K562 (cell line): ENCODE data around the gene ALK. TPM values are rescaled to one million over a fixed set of nuclear protein-coding genes. Genes with fewer than 3 reads are reported as not detected.

Experiments
- ATAC-seq: fragments of 200-7000 bp; cut with Tn5 transposase; 3 replicates; pipeline ENCODE4 v1.9.1; 2020; ENCODE audit warnings: moderate library complexity
- BruUV-seq: library from RNA; stranded (reverse); fragments of 400-500 nt; replicated peaks from 2 replicates; lab custom pipeline; 2021; lab: Mats Ljungman, UMichigan
- CTCF ChIA-PET: fragments of 300-600 bp; formaldehyde crosslinking; extraction: SDS; loops from one replicate; lab custom pipeline; 2021; ENCODE audit warnings: low intra/inter-chr PET ratio; lab: Yijun Ruan, JAX
- POLR2A ChIA-PET: fragments of 300-600, 350-650 bp; sonication (Branson Sonifier 250); formaldehyde crosslinking; extraction: SDS; loops from one replicate; lab custom pipeline; 2021; ENCODE audit warnings: antibody characterized with exemption, inconsistent platforms; lab: Yijun Ruan, JAX
- DNase-seq, 4 experiments: peaks; one replicate each; pipeline versions ENCODE4 v3.0.0 to v3.0.0-alpha.2; 2011 to 2018; ENCODE audit warnings: low spot score in 3 of 4, mixed read lengths in 3 of 4; ENCODE audit errors: extremely low read depth in 1 of 4
- FAIRE-seq: peaks from 2 replicates; lab custom pipeline; 2011; peaks lifted over from hg19 to GRCh38; lab: Jason Lieb, UNC
- H2AFZ ChIP-seq: 2 replicates; pipeline ENCODE4 v1.6.0; 2011; ENCODE audit warnings: low read depth, low read length, control low read depth, inconsistent platforms
- H3K27ac ChIP-seq: fragments of 200-600 bp; 3 replicates; pipeline ENCODE4 v1.8.0; 2011; ENCODE audit warnings: low read depth, mild to moderate bottlenecking, control low read depth, inconsistent platforms, low read length, moderate library complexity, mixed read lengths; ENCODE audit errors: extremely low read depth
- H3K27me3 ChIP-seq, 2 experiments: fragments of 300-600 bp in 1 of 2; 2 replicates in 1 of 2; 3 replicates in 1 of 2; pipeline versions ENCODE4 v1.6.0 to v1.8.0; 2011; ENCODE audit warnings: inconsistent platforms in 2 of 2, low read length in 2 of 2, mild to moderate bottlenecking in 1 of 2, mixed read lengths in 1 of 2, moderate library complexity in 1 of 2; ENCODE audit not compliant: control insufficient read depth in 2 of 2, insufficient read depth in 2 of 2
- H3K36me3 ChIP-seq: fragments of 300-600 bp; 3 replicates; pipeline ENCODE4 v1.8.0; 2011; ENCODE audit warnings: mild to moderate bottlenecking, low read length, inconsistent platforms; ENCODE audit not compliant: control insufficient read depth, insufficient read depth
- H3K4me1 ChIP-seq, 2 experiments: fragments of 200-600 bp in 1 of 2; replicated peaks in 1 of 2; 2 replicates in 1 of 2; 3 replicates in 1 of 2; pipeline versions ENCODE4 v1.5.1 to v1.8.0; 2011; ENCODE audit warnings: inconsistent platforms in 2 of 2, low read length in 2 of 2, mild to moderate bottlenecking in 1 of 2, mixed read lengths in 1 of 2, moderate library complexity in 1 of 2; ENCODE audit not compliant: control insufficient read depth in 2 of 2, insufficient read depth in 2 of 2
- H3K4me2 ChIP-seq: 2 replicates; pipeline ENCODE4 v1.6.1; 2011; ENCODE audit warnings: low read length, control low read depth, inconsistent platforms, mixed read lengths; ENCODE audit not compliant: insufficient read depth
- H3K4me3 ChIP-seq: fragments of 200-600 bp; sonication (generic), shearing (Covaris generic); 2 replicates; pipeline ENCODE4 v1.5.1; 2016; ENCODE audit warnings: control low read depth, inconsistent platforms
- H3K79me2 ChIP-seq: fragments of 200-600 bp; 3 replicates; pipeline ENCODE4 v1.8.0; 2011; ENCODE audit warnings: low read length, inconsistent platforms; ENCODE audit not compliant: control insufficient read depth, insufficient read depth
- H3K9ac ChIP-seq, 2 experiments: 2 replicates each; pipeline versions ENCODE4 v1.6.0 to v1.6.1; 2011; ENCODE audit warnings: low read depth in 2 of 2, low read length in 2 of 2, control low read depth in 1 of 2, inconsistent platforms in 1 of 2, mild to moderate bottlenecking in 1 of 2, mixed read lengths in 1 of 2; ENCODE audit not compliant: insufficient read depth in 1 of 2
- H3K9me1 ChIP-seq: one replicate; pipeline ENCODE4 v1.6.0; 2011; ENCODE audit warnings: inconsistent platforms, mild to moderate bottlenecking, low read length, moderate library complexity; ENCODE audit not compliant: control insufficient read depth, insufficient read depth
- H3K9me3 ChIP-seq: replicated peaks from 2 replicates; pipeline ENCODE4 v1.5.1; 2011; ENCODE audit warnings: low read depth, low read length, inconsistent platforms; ENCODE audit not compliant: control insufficient read depth, insufficient read depth
- H4K20me1 ChIP-seq: replicated peaks from 2 replicates; pipeline ENCODE4 v1.6.1; 2011; ENCODE audit warnings: low read length, inconsistent platforms, mixed read lengths; ENCODE audit not compliant: control insufficient read depth, insufficient read depth
- ATF4 ChIP-seq: fragments of 450-650 bp; formaldehyde crosslinking; IDR thresholded peaks from 2 replicates; pipeline ENCODE4 v1.4.0; 2022; ENCODE audit warnings: mild to moderate bottlenecking, moderate library complexity
- CC2D1A ChIP-seq: fragments of 450-650 bp; IDR thresholded peaks from 2 replicates; pipeline ENCODE4 v1.6.1; 2017; ENCODE audit warnings: mild to moderate bottlenecking
- FOXO4 ChIP-seq: fragments of 450-650 bp; formaldehyde crosslinking; IDR thresholded peaks from 2 replicates; pipeline ENCODE4 v1.4.0; 2020; ENCODE audit warnings: mild to moderate bottlenecking, moderate library complexity
- SMARCE1 ChIP-seq: fragments of 450-650 bp; IDR thresholded peaks from 2 replicates; pipeline ENCODE4 v1.7.1; 2016; ENCODE audit warnings: mild to moderate bottlenecking
- TEAD2 ChIP-seq: fragments of 450-650 bp; IDR thresholded peaks from 2 replicates; pipeline ENCODE4 v1.6.1; 2016; ENCODE audit warnings: missing genetic modification characterization, control low read depth, missing compliant biosample characterization
- ZFP1 ChIP-seq: fragments of 450-650 bp; formaldehyde crosslinking; IDR thresholded peaks from 2 replicates; pipeline ENCODE4 v1.4.0; 2020; ENCODE audit warnings: mild to moderate bottlenecking, mixed read lengths
- ZNF830 ChIP-seq: fragments of 250-450 bp; sonication (Bioruptor Pico); IDR thresholded peaks from 2 replicates; pipeline ENCODE4 v1.5.0; 2021; ENCODE audit warnings: mild to moderate bottlenecking
- WGBS: fragments of 100-300 bp; shearing (Covaris generic); methylation state at CpG from one replicate; pipeline ENCODE4 v1.1.6; 2016; ENCODE audit warnings: low coverage, mixed read lengths; ENCODE audit not compliant: insufficient coverage; ENCODE audit errors: missing lambda C conversion rate; 5-methylcytosine and 5-hydroxymethylcytosine counted together
- in situ Hi-C: fragments of 300-500 bp; cut with MboI; formaldehyde crosslinking; loops from 4 replicates; pipeline ENCODE4 v1.15.0; 2018; ENCODE audit warnings: inconsistent platforms, mixed read lengths
- intact Hi-C: fragments of 100-400 bp; cut with micrococcal nuclease; formaldehyde crosslinking; loops from 2 replicates; pipeline ENCODE4 v1.14.2; 2022
- polyA plus RNA-seq, 8 experiments: library from polyadenylated mRNA; depleted of rRNA in 4 of 8; stranded (reverse) in 5 of 8; unstranded in 3 of 8; fragments of >200 nt; fragmentation: Nextera tagmentation in 2 of 8; fragmentation: Illumina TruSeq in 1 of 8; extraction: Ambion mirVana in 2 of 8; extraction: Trizol in 1 of 8; gene quantifications; 2 replicates each; pipeline versions ENCODE4 v1.2.1 to v1.2.3, GENCODE V29; 2011 to 2014; ENCODE audit warnings: inconsistent platforms in 1 of 8, missing spikeins in 1 of 8
- total RNA-seq, 7 experiments: library from RNA; depleted of rRNA in 6 of 7; stranded (reverse); fragments of >200 nt in 6 of 7; fragmentation: Illumina TruSeq in 2 of 7; extraction: Trizol in 2 of 7; gene quantifications; 2 replicates each; pipeline versions ENCODE4 v1.2.1 to v1.2.3, GENCODE V29; 2011 to 2021; ENCODE audit warnings: low replicate concordance in 1 of 7
- TF ChIP-seq, protein P1 (sequence below), 2 experiments: fragments of 200-800 bp in 1 of 2; sonication (Bioruptor generic) in 1 of 2; sonication (generic) in 1 of 2; formaldehyde crosslinking in 1 of 2; IDR thresholded peaks in 1 of 2; conservative IDR thresholded peaks in 1 of 2; 2 replicates each; pipeline versions ENCODE4 v1.5.0 to v1.6.1; 2016 to 2020; ENCODE audit warnings: missing compliant biosample characterization in 1 of 2, missing genetic modification characterization in 1 of 2, missing genetic modification reagents in 1 of 2

Gene ALK
- total and polyA plus RNA-seq, 9 of the 15 experiments (the other 6 are each of a cell fraction or from before 2014, with no cell fraction given) = not detected

- no peak for TF ChIP-seq ATF4 (CRISPR knock-in tag)
- TF ChIP-seq SMARCE1 = no peak
- TF ChIP-seq TEAD2 = no peak
- no peak for TF ChIP-seq FOXO4
Measured at GRCh38 chr2:29420999-29421782, 500.2 kb downstream of the ALK start (continued).

DNA sequence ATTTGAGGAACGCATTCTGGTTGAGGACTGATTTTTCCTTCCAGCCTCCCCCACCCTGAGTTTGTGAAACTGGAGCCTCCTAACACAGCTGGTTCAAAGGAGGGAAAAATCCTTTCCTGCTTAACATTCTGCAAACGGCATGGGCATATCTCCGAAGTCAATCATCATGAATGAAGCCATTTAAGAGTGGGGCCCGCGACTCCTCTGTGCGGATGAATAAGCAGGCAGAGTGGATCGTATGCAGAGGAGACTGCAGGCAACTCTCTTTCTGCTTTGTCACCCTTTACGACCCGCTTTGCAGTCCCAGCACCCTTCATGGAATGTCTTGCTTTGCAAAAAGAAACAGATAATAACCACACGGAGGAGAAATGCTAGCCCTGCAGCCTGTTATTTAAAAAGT is 500.9 kb downstream of the ALK start:
- Histone ChIP-seq H3K9me3 (no peaks in the 10 kb centered on the region), H3K4me2 (no peak overlapping the region), H4K20me1 (no peaks in the 10 kb centered on the region), H3K4me3 (no peak overlapping the region), H3K9ac (no peak overlapping the region), H3K36me3 (no peaks in the 10 kb centered on the region), H3K79me2 (no peaks in the 10 kb centered on the region), H3K9me1 (no peaks in the 10 kb centered on the region), H2AFZ (no peak overlapping the region), H3K27ac (no peak overlapping the region), H3K4me1 (no peaks in the 10 kb centered on the region), H3K27me3 (peaks cover 16 to 19% of the 10 kb centered on the region in 2 experiments)
- 0% methylated on average over 10 of the region's 10 CpGs for WGBS
- CTCF ChIA-PET = no interaction called here
- in situ Hi-C loops = no loop called here
- no peak for ATAC-seq
- DNase-seq = no peak
- POLR2A ChIA-PET = interaction anchor here (1.3 kb wide), 1 partner anchor 25 kb away, joined by 4 read pairs; no protein-coding TSS in a partner anchor
- no peak for FAIRE-seq
- no TSS peak for BruUV-seq
- intact Hi-C loops = no loop called here
- TF ChIP-seq, protein P1, sequence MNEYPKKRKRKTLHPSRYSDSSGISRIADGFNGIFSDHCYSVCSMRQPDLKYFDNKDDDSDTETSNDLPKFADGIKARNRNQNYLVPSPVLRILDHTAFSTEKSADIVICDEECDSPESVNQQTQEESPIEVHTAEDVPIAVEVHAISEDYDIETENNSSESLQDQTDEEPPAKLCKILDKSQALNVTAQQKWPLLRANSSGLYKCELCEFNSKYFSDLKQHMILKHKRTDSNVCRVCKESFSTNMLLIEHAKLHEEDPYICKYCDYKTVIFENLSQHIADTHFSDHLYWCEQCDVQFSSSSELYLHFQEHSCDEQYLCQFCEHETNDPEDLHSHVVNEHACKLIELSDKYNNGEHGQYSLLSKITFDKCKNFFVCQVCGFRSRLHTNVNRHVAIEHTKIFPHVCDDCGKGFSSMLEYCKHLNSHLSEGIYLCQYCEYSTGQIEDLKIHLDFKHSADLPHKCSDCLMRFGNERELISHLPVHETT (CRISPR knock-in tag; conservative IDR thresholded peaks at IDR 0.05 in 1 of 2, IDR thresholded peaks at IDR 0.05 in 1 of 2) = no peak
- no peak for TF ChIP-seq ZNF830 (CRISPR knock-in tag)
- TF ChIP-seq CC2D1A = no peak
- TF ChIP-seq ZFP1 = no peak
